BLaER1 (cell line): ENCODE measurements around the gene TUB.

ENCODE experiments used
- H3K27ac ChIP-seq: shearing (Covaris generic); formaldehyde crosslinking; 2 replicates; pipeline ENCODE4 v1.8.1; 2022
- H3K27me3 ChIP-seq: shearing (Covaris generic); formaldehyde crosslinking; 2 replicates; pipeline ENCODE4 v1.8.1; 2022
- H3K36me3 ChIP-seq: shearing (Covaris generic); formaldehyde crosslinking; 2 replicates; pipeline ENCODE4 v1.8.1; 2022
- H3K4me1 ChIP-seq: shearing (Covaris generic); formaldehyde crosslinking; 2 replicates; pipeline ENCODE4 v1.8.1; 2022
- H3K4me2 ChIP-seq: shearing (Covaris generic); formaldehyde crosslinking; 2 replicates; pipeline ENCODE4 v1.8.1; 2022
- H3K4me3 ChIP-seq: shearing (Covaris generic); formaldehyde crosslinking; 2 replicates; pipeline ENCODE4 v1.8.1; 2022
- H3K9ac ChIP-seq: shearing (Covaris generic); formaldehyde crosslinking; 2 replicates; pipeline ENCODE4 v1.8.1; 2022
- H3K9me3 ChIP-seq: shearing (Covaris generic); formaldehyde crosslinking; 2 replicates; pipeline ENCODE4 v1.8.1; 2022
- H4K20me1 ChIP-seq: shearing (Covaris generic); formaldehyde crosslinking; 2 replicates; pipeline ENCODE4 v1.8.1; 2022
- Cebpa-rat ChIP-seq: shearing (Covaris generic); IDR thresholded peaks from 2 replicates; pipeline ENCODE4 v1.8.1; 2022

The TUB gene

GRCh38 chr11:8089791-8090510, 8.9 kb downstream of the TUB start:
- Histone ChIP-seq H3K36me3 (peaks cover 8% of the 10 kb centered on the region), H3K27me3 (no peaks in the 10 kb centered on the region), H3K4me2 (no peak overlapping the region), H3K4me3 (no peak overlapping the region), H4K20me1 (peaks cover 34% of the 10 kb centered on the region), H3K9ac (no peak overlapping the region), H3K9me3 (no peaks in the 10 kb centered on the region), H3K27ac (peak overlapping the region; percentile 9; the same call in 1 of the 2 replicates), H3K4me1 (peaks cover 81% of the 10 kb centered on the region)
- no peak for TF ChIP-seq Cebpa-rat

DNA sequence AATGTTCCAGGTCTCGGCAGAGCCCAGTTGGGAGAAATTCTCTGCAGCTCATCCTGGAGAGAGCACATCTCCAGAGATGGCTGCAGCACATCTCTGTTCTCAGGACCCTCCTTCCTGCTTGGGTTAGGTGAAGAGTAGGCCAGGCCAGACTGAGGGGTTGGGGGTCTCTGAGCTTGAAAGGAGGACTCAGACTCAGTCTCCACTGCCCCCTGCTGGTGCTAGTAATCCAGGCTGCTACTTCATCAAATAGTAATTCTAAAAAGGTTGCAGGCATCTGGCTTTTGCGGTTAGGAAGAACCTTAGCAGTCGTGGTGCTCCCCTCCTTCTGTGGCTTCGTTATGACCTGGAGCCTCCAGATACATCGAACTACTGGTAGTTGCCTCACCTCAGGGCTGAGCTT, 9.7 kb downstream of the TUB start:
- TF ChIP-seq Cebpa-rat, result no peak
- Histone ChIP-seq H4K20me1 (peaks cover 26% of the 10 kb centered on the region), H3K4me1 (peaks cover 81% of the 10 kb centered on the region), H3K9me3 (no peaks in the 10 kb centered on the region), H3K27me3 (no peaks in the 10 kb centered on the region), H3K4me2 (no peak overlapping the region), H3K9ac (no peak overlapping the region), H3K27ac (no peak overlapping the region), H3K36me3 (peaks cover 8% of the 10 kb centered on the region), H3K4me3 (no peak overlapping the region)

GRCh38 chr11:8091721-8092120, 10.7 kb downstream of the TUB start:
- Histone ChIP-seq H3K4me3 (no peak overlapping the region), H3K4me1 (peaks cover 74% of the 10 kb centered on the region), H3K9ac (no peak overlapping the region), H3K27ac (no peak overlapping the region), H3K27me3 (no peaks in the 10 kb centered on the region), H3K36me3 (peaks cover 17% of the 10 kb centered on the region), H3K4me2 (peak overlapping the region; percentile 24), H4K20me1 (peaks cover 18% of the 10 kb centered on the region), H3K9me3 (no peaks in the 10 kb centered on the region)
- no peak for TF ChIP-seq Cebpa-rat

GRCh38 chr11:8092587-8093424, 11.8 kb downstream of the TUB start:
- Histone ChIP-seq H4K20me1 (peaks cover 7% of the 10 kb centered on the region), H3K36me3 (peaks cover 28% of the 10 kb centered on the region), H3K4me2 (peak overlapping the region; percentile 39), H3K9me3 (no peaks in the 10 kb centered on the region), H3K27me3 (no peaks in the 10 kb centered on the region), H3K27ac (peak overlapping the region; percentile 15; the same call in 1 of the 2 replicates), H3K9ac (no peak overlapping the region), H3K4me1 (peaks cover 63% of the 10 kb centered on the region), H3K4me3 (no peak overlapping the region; the same call in 1 of the 2 replicates)
- no peak for TF ChIP-seq Cebpa-rat

- H3K9me3 ChIP-seq, result no peaks in the 10 kb centered on the region
- H3K4me2 ChIP-seq, result peak overlapping the region; percentile 39
- H4K20me1 ChIP-seq, result no peaks in the 10 kb centered on the region
- no peak overlapping the region for H3K9ac ChIP-seq
- TF ChIP-seq Cebpa-rat, result no peak
- H3K27me3 ChIP-seq, result no peaks in the 10 kb centered on the region
- H3K4me1 ChIP-seq, result peaks cover 51% of the 10 kb centered on the region
- peak overlapping the region; percentile 15 for H3K27ac ChIP-seq
- H3K4me3 ChIP-seq, result no peak overlapping the region
- H3K36me3 ChIP-seq, result peaks cover 40% of the 10 kb centered on the region
These were observed 13.0 kb downstream of the TUB start for GRCh38 chr11:8093931-8094575.

DNA sequence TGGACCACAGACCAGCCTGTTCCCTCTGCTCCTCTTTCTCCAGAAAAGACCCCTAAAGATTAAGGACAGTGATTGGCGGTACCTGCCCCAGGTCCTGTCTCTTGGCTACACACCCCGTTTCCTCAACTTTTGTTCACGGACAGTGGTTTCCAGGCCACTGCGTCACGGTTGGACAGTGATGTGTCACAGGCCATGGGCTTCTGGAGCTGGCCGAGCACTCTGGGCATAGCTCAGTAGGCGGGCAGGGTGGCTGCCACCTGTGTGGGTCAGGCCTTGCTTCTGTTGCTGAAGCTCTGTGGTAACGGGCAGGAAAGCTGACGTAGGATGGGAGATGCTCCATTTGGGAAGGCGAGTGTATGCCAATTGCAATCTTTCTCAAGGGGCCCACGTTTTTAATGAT, 13.6 kb downstream of the TUB start:
- Histone ChIP-seq H3K9ac (peak overlapping the region; percentile 4; the same call in 1 of the 2 replicates), H3K4me1 (peaks cover 51% of the 10 kb centered on the region), H3K27me3 (no peaks in the 10 kb centered on the region), H3K9me3 (no peaks in the 10 kb centered on the region), H3K4me3 (no peak overlapping the region), H3K27ac (peak overlapping the region; percentile 15; the same call in 1 of the 2 replicates), H3K36me3 (peaks cover 44% of the 10 kb centered on the region), H4K20me1 (no peaks in the 10 kb centered on the region), H3K4me2 (0 out of 2 replicates have a peak overlapping the region, but pooled peaks have one; percentile 39)
- no peak for TF ChIP-seq Cebpa-rat

- Histone ChIP-seq H3K4me2 (peak overlapping the region; percentile 55), H3K9ac (peak overlapping the region; percentile 4; the same call in 1 of the 2 replicates), H3K27me3 (no peaks in the 10 kb centered on the region), H4K20me1 (no peaks in the 10 kb centered on the region), H3K9me3 (no peaks in the 10 kb centered on the region), H3K4me3 (no peak overlapping the region), H3K36me3 (peaks cover 51% of the 10 kb centered on the region), H3K27ac (peak overlapping the region; percentile 11; the same call in 1 of the 2 replicates), H3K4me1 (peaks cover 51% of the 10 kb centered on the region)
- no peak for TF ChIP-seq Cebpa-rat
These were observed 14.4 kb downstream of the TUB start for GRCh38 chr11:8095371-8095770.

- Histone ChIP-seq H3K36me3 (peaks cover 57% of the 10 kb centered on the region), H3K27ac (0 out of 2 replicates have a peak overlapping the region, but pooled peaks have one; percentile 11), H4K20me1 (no peaks in the 10 kb centered on the region), H3K27me3 (no peaks in the 10 kb centered on the region), H3K4me1 (peaks cover 51% of the 10 kb centered on the region), H3K4me2 (peak overlapping the region; percentile 55), H3K4me3 (no peak overlapping the region), H3K9me3 (no peaks in the 10 kb centered on the region), H3K9ac (peak overlapping the region; percentile 4; the same call in 1 of the 2 replicates)
- no peak for TF ChIP-seq Cebpa-rat
These were observed 15.0 kb downstream of the TUB start for GRCh38 chr11:8095806-8096522.

- Histone ChIP-seq H3K36me3 (peaks cover 63% of the 10 kb centered on the region), H3K9me3 (no peaks in the 10 kb centered on the region), H3K4me1 (peaks cover 45% of the 10 kb centered on the region), H3K27me3 (no peaks in the 10 kb centered on the region), H3K4me3 (no peak overlapping the region), H4K20me1 (no peaks in the 10 kb centered on the region), H3K27ac (no peak overlapping the region), H3K4me2 (no peak overlapping the region), H3K9ac (no peak overlapping the region)
- TF ChIP-seq Cebpa-rat, result no peak
These were observed 15.6 kb downstream of the TUB start for GRCh38 chr11:8096575-8096974.
